Subcutaneous abdominal adipose tissue (tissue), 5 donors: ENCODE data around the gene NGB.
"Not testable (repeated sequence)": the region's sequence is repeated elsewhere in the genome, so short reads cannot be mapped to it uniquely, and the experiment has no call there.

ENCODE experiments used
- H3K27ac ChIP-seq: one replicate; pipeline ENCODE4 v1.7.0; 2013; ENCODE audit warnings: low read depth, mild to moderate bottlenecking, inconsistent platforms, low read length, moderate library complexity
- H3K27me3 ChIP-seq, 5 donors: one replicate each; pipeline ENCODE4 v1.7.0; 2013; ENCODE audit warnings: low read length in 5 of 5, inconsistent platforms in 1 of 5; ENCODE audit not compliant: control insufficient read depth in 5 of 5, insufficient read depth in 4 of 5
- H3K36me3 ChIP-seq, 5 donors: one replicate each; pipeline ENCODE4 v1.7.0; 2013; ENCODE audit warnings: low read length in 5 of 5; ENCODE audit not compliant: control insufficient read depth in 5 of 5, insufficient read depth in 5 of 5
- H3K4me1 ChIP-seq, 5 donors: one replicate each; pipeline ENCODE4 v1.7.0; 2013; ENCODE audit warnings: low read length in 5 of 5, mild to moderate bottlenecking in 3 of 5, moderate library complexity in 1 of 5; ENCODE audit not compliant: control insufficient read depth in 5 of 5, insufficient read depth in 5 of 5
- H3K4me3 ChIP-seq, 5 donors: one replicate each; pipeline ENCODE4 v1.7.0; 2013; ENCODE audit warnings: low read length in 5 of 5, low read depth in 1 of 5
- H3K9ac ChIP-seq, 5 donors: one replicate each; pipeline ENCODE4 v1.7.0; 2013; ENCODE audit warnings: low read length in 5 of 5, mild to moderate bottlenecking in 4 of 5, moderate library complexity in 3 of 5
- H3K9me3 ChIP-seq, 5 donors: one replicate each; pipeline ENCODE4 v1.7.0; 2013; ENCODE audit warnings: low read length in 5 of 5; ENCODE audit not compliant: control insufficient read depth in 5 of 5
- donor health status: healthy.
- donor health status: healthy.
- donor health status: healthy.
- donor health status: healthy.
- donor health status: healthy.

NGB gene, protein sequence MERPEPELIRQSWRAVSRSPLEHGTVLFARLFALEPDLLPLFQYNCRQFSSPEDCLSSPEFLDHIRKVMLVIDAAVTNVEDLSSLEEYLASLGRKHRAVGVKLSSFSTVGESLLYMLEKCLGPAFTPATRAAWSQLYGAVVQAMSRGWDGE

DNA sequence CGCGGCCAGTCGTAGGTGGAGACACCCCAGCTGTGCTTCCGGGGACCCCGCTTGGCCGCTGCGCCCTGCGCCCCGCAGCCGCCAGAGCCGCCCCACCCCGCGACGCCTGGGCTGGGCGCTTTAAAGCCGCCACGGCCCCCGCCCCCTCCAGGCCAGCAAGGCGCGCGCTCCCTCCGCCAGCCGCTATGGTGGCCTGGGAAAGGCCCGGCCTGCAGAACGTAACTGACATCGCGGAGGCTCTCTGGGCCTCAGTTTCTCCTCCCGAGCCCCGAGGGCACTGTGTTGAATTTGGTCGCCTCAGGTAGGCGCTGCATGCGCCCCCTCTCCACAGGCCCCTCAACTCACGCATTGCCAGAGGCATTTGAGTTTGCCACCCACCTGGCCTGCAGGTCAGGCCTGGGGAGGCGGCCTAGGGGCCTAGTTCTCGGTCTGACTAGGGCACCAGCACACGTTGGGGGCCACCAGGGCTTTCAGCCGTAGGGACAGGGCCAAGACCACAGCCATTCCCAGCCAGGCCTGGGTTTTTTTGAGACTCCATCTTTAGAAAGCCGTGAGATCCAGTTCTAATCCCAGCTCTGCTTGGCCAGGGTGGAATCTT, at the start of gene NGB:
Gene NGB, minus strand, starts transcription at position 94 of the 598 bp plus-strand sequence. CDS start 269 bp downstream, outside the sequence.
- peaks cover 21 to 33% (median 26%) of the 10 kb centered on the region in 5 donors for H3K27me3 ChIP-seq
- H3K4me3 ChIP-seq = no peak within 1 kb of the TSS

DNA sequence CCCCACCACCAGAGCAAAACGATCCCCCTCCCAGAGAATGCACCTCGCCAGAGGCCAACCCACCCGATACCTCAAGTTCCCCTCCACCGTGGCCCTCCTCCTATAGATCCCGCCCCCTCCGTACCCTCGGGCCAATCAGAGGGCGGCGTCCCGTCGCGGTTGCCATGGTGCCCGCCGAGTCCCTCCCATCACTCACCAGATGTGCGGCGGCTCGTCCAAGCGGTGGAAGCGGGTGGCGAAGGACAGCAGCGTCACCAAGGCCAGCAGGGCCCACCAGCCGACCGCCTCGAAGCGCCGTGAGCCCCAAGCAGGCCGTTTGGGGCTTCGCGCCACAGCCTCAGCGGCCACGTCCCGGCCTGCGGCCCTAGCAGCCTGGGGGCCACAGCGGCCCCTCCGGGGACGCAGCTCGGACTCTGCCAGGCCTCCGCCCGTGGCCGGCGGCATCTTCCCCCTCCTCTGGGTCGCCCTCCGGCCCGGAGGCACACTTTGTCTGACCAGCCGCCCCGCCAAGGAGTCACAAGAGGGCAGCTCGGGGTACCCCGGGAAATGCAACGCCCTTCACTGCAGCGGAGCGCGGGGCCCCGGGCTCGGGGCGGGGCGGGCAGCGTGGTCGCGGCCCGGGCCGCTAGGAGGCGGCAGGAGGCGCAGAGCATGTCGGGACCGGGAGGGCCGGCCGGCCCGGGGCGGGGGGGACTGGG, 49.4 kb upstream of the NGB start, which contains the start of gene POMT2:
Gene POMT2, minus strand, starts transcription at position 646 of the 698 bp plus-strand sequence. Its CDS starts 202 bp downstream, at position 444.
- Histone ChIP-seq H3K27ac (peak within 1 kb of the TSS; percentile 89), H3K4me1 (peaks cover 6 to 50% (median 24%) of the 10 kb centered on the region in 5 donors), H3K27me3 (no peaks in the 10 kb centered on the region), H3K36me3 (no peaks in the 10 kb centered on the region), H3K9me3 (no peaks in the 10 kb centered on the region), H3K4me3 (peak within 1 kb of the TSS; percentile 80 to 96 (median 89)), H3K9ac (peak within 1 kb of the TSS in 4 of 5 donors; percentile 84 to 93 (median 89))

More for the DNA sequence above, at the start of gene NGB:
- no peak within 1 kb of the TSS for H3K9ac ChIP-seq
- H3K36me3 ChIP-seq = peaks cover 0 to 4% (median 2%) of the 10 kb centered on the region in 5 donors
- peaks cover 3 to 14% (median 12%) of the 10 kb centered on the region in 5 donors for H3K9me3 ChIP-seq
- no peak within 1 kb of the TSS for H3K27ac ChIP-seq
- H3K4me1 ChIP-seq = peaks cover 0 to 2% (median 0%) of the 10 kb centered on the region in 5 donors

DNA sequence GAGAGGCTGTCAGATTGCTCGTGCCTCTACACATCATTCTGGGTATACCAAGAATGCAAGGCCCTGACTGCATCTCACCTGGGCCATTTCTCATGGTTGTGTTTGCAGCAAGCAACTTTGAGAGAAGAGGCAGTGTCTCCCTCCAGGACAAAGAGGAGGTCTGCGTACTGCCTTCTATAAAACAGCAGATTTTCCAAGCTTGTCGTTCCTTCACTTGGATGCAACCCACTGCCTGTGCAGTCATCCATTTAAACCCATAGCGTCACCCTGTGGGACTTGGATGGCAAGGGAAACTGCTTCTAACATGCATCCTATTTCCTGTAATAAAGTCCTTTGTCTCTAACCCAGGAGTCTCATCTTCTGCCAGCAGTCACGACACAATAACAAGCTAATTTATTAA, 48.4 kb upstream of the NGB start:
- peak overlapping the region in 1 of 5 donors; percentile 66 for H3K4me3 ChIP-seq
- H3K4me1 ChIP-seq = peaks cover 7 to 55% (median 31%) of the 10 kb centered on the region in 5 donors
- H3K36me3 ChIP-seq = no peaks in the 10 kb centered on the region
- H3K27ac ChIP-seq = no peak overlapping the region
- H3K27me3 ChIP-seq = no peaks in the 10 kb centered on the region
- H3K9me3 ChIP-seq = no peaks in the 10 kb centered on the region
- H3K9ac ChIP-seq = no peak overlapping the region

DNA sequence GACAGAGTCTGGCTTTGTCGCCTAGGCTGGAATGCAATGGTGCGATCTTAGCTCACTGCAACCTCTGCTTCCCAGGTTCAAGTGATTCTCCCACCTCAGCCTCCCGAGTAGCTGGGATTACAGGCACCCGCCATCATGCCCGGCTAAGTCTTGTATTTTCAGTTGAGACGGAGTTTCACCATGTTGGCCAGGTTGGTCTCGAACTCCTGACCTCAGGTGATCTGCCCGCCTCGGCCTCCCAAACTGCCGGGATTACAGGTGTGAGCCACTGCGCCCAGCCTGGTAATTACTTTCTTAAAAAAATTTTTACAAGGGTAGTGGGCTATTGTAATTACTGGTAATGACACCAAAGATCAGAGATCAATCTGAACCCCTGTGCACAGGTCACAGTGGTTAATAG, 47.8 kb upstream of the NGB start:
- H3K9me3 ChIP-seq, H3K27me3 ChIP-seq, H3K4me3 ChIP-seq, H3K27ac ChIP-seq, H3K9ac ChIP-seq, H3K36me3 ChIP-seq: not testable (repeated sequence)
- peaks cover 12 to 62% (median 37%) of the 10 kb centered on the region in 5 donors for H3K4me1 ChIP-seq

DNA sequence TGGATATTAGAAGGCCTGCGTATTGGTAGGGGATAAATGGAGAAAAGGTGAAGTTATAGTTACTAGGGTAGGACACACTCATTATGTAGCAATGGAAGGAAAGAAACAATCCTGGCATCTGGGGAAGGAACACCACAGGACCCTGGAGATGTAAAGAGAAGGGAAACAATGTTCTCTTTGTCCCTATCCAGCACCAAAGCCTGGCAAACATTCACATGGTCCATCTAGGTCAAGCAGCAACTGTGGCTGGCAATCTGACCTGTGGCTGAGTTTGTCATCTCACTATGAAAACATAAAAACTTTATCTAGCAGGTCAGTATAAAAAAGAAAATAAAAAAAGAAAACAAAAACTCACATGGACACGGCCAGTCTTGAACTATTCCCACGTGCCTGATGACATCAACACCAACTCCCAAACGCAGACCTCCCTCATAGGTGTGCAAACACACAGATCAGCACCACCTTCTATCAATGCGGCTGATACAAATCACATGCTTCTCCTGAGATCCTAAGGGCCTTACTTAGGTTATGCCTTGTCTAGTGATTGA, 47.1 kb upstream of the NGB start:
- Histone ChIP-seq H3K36me3 (no peaks in the 10 kb centered on the region), H3K27ac (no peak overlapping the region), H3K4me1 (peaks cover 12 to 64% (median 39%) of the 10 kb centered on the region in 5 donors), H3K4me3 (no peak overlapping the region), H3K9ac (no peak overlapping the region), H3K9me3 (no peaks in the 10 kb centered on the region), H3K27me3 (no peaks in the 10 kb centered on the region)

DNA sequence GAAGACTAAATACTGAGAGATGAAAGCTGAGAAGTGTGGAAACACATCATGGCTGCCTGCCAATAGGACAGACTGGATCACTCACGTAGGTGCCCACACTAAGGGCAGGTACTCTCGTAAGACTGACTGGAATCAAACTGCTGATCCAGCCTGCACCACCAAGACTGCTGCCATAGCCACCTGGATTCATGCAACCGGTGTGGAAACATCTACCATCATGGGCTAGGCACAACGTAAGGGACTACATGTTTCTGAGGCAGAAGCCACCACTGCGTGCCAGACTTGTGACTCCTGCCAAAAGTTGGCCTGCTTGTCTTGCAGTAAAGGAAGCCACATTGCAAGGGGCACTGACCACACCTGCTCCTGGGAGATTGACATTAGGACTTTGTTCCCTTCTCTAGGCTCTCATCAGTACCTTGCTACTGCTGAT, 45.9 kb upstream of the NGB start:
- Histone ChIP-seq H3K4me3 (no peak overlapping the region), H3K9me3 (no peaks in the 10 kb centered on the region), H3K9ac (peak overlapping the region in 2 of 5 donors; percentile 4 to 11), H3K4me1 (peaks cover 12 to 59% (median 33%) of the 10 kb centered on the region in 5 donors), H3K36me3 (no peaks in the 10 kb centered on the region), H3K27me3 (no peaks in the 10 kb centered on the region), H3K27ac (no peak overlapping the region)

DNA sequence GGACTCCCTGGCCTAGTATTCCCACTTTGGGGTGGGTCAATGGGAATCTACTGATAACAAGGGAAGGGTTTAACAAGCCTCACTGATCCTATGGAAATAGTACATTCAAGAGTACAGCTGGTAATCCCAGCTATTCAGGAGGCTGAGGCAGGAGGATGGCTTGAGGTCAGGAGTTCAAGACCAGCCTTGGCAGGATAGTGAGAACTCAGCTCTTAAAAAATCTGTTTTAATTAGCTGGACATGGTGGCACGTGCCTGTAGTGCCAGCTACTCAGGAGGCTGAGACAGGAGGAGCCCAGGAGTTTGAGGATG, 45.1 kb upstream of the NGB start:
- H3K4me3 ChIP-seq = no peak overlapping the region
- H3K27ac ChIP-seq = no peak overlapping the region
- no peaks in the 10 kb centered on the region for H3K27me3 ChIP-seq
- no peaks in the 10 kb centered on the region for H3K9me3 ChIP-seq
- no peak overlapping the region for H3K9ac ChIP-seq
- H3K36me3 ChIP-seq = no peaks in the 10 kb centered on the region
- H3K4me1 ChIP-seq = peaks cover 12 to 57% (median 32%) of the 10 kb centered on the region in 5 donors

DNA sequence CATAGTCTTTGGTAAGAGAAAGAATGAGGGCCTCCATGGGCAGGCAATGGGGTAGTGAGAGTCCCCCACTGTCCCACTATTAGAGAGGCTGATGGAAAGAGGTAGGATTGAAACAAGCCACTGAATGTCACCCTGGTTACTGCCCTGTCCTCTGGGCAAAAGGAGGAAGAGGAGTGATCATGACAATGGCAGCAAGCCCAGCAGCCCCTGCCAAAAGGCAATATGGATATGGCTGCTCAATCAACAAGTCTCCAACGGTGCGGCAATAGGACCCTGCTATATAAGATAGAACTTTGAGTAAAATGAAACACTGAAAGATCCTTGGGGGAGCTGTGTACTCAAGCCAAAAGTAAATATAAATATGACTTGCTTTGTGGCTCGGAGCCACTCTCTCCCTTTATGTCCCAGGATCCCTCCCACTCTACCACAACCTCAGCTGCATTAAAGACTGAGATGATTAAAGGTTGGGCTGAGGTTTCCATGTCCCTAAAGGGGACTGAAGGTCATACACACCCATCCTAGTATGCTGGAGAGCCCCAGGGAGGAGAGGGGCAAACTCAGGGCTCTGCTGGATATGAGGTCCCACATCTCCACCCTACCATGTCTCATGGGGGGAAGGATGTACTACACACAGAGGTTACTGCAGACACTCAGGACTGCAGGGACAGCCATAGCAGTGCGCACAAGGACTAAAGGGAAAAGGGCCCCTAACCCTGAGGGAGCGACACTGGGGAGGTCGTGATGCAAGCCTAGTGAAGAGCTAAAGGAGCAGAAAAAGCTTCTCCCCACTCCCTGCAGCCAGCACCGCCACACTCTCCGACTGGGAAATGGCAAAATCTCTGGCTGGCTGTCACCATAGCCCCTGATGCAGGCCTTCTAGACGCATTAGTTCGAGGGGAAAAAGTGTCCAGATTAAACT, 43.8 kb upstream of the NGB start:
- Histone ChIP-seq H3K27ac (peak overlapping the region; percentile 78), H3K4me1 (peaks cover 8 to 50% (median 28%) of the 10 kb centered on the region in 5 donors), H3K9ac (peak overlapping the region in 3 of 5 donors; percentile 22 to 34 (median 23)), H3K4me3 (no peak overlapping the region), H3K9me3 (no peaks in the 10 kb centered on the region), H3K36me3 (no peaks in the 10 kb centered on the region), H3K27me3 (no peaks in the 10 kb centered on the region)

DNA sequence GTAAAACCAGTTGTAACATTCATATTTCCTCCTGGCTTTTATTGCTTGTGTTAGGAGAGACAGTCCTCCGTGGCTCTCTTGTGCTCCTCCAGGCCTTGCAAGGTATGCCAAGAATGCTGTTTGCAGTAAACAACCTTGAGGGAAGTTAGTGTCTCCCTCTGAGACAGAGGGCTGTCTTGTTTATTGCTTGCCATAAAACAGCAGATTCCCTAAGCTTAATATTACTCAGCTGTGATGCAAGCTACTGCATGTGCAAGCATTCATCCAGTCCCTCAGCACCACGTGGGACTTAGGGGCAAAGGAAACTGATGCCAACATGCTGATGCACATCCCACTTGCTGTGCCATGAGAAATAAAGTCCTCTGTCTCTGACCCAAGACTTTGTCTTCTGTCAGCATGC, 43.0 kb upstream of the NGB start:
- Histone ChIP-seq H3K27me3 (no peaks in the 10 kb centered on the region), H3K36me3 (no peaks in the 10 kb centered on the region), H3K4me3 (no peak overlapping the region), H3K9me3 (no peaks in the 10 kb centered on the region), H3K9ac (no peak overlapping the region), H3K4me1 (peaks cover 6 to 43% (median 22%) of the 10 kb centered on the region in 5 donors), H3K27ac (peak overlapping the region; percentile 78)
